ENCODE data around the gene PAK1. TPM values are rescaled to one million over a fixed set of nuclear protein-coding genes. Genes with fewer than 3 reads are reported as not detected.
"Not testable (repeated sequence)": the region's sequence is repeated elsewhere in the genome, so short reads cannot be mapped to it uniquely, and the experiment has no call there.

Gene PAK1
- total RNA-seq, 1 donor from 2014 or later, result 28.2 TPM

- Histone ChIP-seq H3K9me3 (no peaks in the 10 kb centered on the region), H3K27ac (no peak overlapping the region), H3K36me3 (no peaks in the 10 kb centered on the region), H3K4me1 (no peaks in the 10 kb centered on the region), H3K27me3 (no peaks in the 10 kb centered on the region), H3K4me3 (no peak overlapping the region)
- no peak for TF ChIP-seq CTCF (IDR thresholded peaks at IDR 0.05)
- intact Hi-C loops (cut with DNase I), result no loop called here
- DNase-seq, result no peak
- no peak for ATAC-seq
Observed at GRCh38 chr11:77300695-77301094, 173.2 kb downstream of the PAK1 start.

- H3K4me3 ChIP-seq; H3K9me3 ChIP-seq; DNase-seq; H3K27ac ChIP-seq; H3K4me1 ChIP-seq; H3K36me3 ChIP-seq; ATAC-seq; H3K27me3 ChIP-seq; intact Hi-C loops (cut with DNase I): not testable (repeated sequence)
Observed at GRCh38 chr11:77300028-77300427, 173.9 kb downstream of the PAK1 start.

- TF ChIP-seq CTCF (IDR thresholded peaks at IDR 0.05), result no peak
- Histone ChIP-seq H3K36me3 (no peaks in the 10 kb centered on the region), H3K27ac (no peak overlapping the region), H3K27me3 (no peaks in the 10 kb centered on the region), H3K4me1 (no peaks in the 10 kb centered on the region), H3K9me3 (no peaks in the 10 kb centered on the region), H3K4me3 (no peak overlapping the region)
- no peak for ATAC-seq
- intact Hi-C loops (cut with DNase I), result no loop called here
- no peak for DNase-seq
Observed at GRCh38 chr11:77299528-77299993, 174.3 kb downstream of the PAK1 start.

GRCh38 chr11:77294040-77294439 is 179.9 kb downstream of the PAK1 start:
- Histone ChIP-seq H3K36me3 (no peaks in the 10 kb centered on the region), H3K9me3 (no peaks in the 10 kb centered on the region), H3K4me3 (no peak overlapping the region), H3K27ac (no peak overlapping the region), H3K4me1 (no peaks in the 10 kb centered on the region), H3K27me3 (no peaks in the 10 kb centered on the region)
- intact Hi-C loops (cut with DNase I), result no loop called here
- no peak for DNase-seq
- TF ChIP-seq CTCF (IDR thresholded peaks at IDR 0.05), result no peak
- no peak for ATAC-seq

GRCh38 chr11:77289737-77290136 is 184.2 kb downstream of the PAK1 start:
- TF ChIP-seq CTCF (IDR thresholded peaks at IDR 0.05), result no peak
- intact Hi-C loops (cut with DNase I), result no loop called here
- Histone ChIP-seq H3K4me1 (no peaks in the 10 kb centered on the region), H3K27ac (no peak overlapping the region), H3K36me3 (no peaks in the 10 kb centered on the region), H3K9me3 (no peaks in the 10 kb centered on the region), H3K4me3 (no peak overlapping the region), H3K27me3 (no peaks in the 10 kb centered on the region)
- no peak for ATAC-seq
- DNase-seq, result no peak

- intact Hi-C loops (cut with DNase I), result no loop called here
- ATAC-seq, result no peak
- Histone ChIP-seq H3K4me1 (no peaks in the 10 kb centered on the region), H3K9me3 (no peaks in the 10 kb centered on the region), H3K27ac (no peak overlapping the region), H3K27me3 (no peaks in the 10 kb centered on the region), H3K4me3 (no peak overlapping the region), H3K36me3 (no peaks in the 10 kb centered on the region)
- TF ChIP-seq CTCF (IDR thresholded peaks at IDR 0.05), result no peak
- no peak for DNase-seq
Observed at GRCh38 chr11:77287615-77288273, 186.2 kb downstream of the PAK1 start.
